ENCODE data around the gene ANKRD52.
A peak's percentile ranks its signal among the peaks of the same experiment; 100 is the strongest.

The ANKRD52 gene

GRCh38 chr12:56237552-56237951 lies 20.6 kb downstream of the ANKRD52 start:
- DNase-seq = no peak

DNA sequence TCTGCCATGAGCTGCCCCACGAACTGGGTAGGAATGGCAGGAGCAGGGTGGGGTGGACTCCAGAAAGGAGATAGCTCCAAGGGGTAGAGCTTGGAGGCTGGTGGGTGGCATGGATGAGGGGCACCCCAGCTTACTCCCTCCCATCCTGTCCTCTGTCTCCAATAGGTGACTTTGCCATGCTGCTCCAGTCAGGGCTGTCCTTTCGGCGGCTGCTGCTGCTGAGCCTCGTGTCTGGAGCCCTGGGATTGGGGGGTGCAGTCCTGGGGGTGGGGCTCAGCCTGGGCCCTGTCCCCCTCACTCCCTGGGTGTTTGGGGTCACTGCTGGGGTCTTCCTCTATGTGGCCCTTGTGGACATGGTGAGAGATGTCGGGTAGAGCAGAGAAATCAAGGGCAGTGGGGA lies 21.2 kb downstream of the ANKRD52 start:
- no peak for DNase-seq

DNA sequence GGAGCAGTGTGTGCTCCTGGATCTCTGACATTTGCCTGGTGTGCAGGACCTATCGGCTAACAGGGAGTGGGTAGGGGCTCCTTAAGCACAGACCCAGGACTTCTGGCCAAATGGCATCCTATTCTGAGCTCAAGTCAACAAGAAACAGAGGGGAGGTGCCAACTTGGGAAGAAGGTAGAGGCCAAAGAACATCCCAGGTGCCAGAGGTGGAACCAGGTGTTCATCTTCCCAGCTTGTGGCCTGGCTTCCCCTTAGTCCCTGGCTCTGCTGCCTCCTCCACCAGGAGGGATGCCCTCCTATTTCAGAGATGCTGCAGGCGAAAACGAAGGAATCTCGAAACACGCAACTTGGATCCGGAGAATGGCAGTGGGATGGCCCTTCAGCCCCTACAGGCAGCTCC lies 22.1 kb downstream of the ANKRD52 start:
- DNase-seq = no peak

DNA sequence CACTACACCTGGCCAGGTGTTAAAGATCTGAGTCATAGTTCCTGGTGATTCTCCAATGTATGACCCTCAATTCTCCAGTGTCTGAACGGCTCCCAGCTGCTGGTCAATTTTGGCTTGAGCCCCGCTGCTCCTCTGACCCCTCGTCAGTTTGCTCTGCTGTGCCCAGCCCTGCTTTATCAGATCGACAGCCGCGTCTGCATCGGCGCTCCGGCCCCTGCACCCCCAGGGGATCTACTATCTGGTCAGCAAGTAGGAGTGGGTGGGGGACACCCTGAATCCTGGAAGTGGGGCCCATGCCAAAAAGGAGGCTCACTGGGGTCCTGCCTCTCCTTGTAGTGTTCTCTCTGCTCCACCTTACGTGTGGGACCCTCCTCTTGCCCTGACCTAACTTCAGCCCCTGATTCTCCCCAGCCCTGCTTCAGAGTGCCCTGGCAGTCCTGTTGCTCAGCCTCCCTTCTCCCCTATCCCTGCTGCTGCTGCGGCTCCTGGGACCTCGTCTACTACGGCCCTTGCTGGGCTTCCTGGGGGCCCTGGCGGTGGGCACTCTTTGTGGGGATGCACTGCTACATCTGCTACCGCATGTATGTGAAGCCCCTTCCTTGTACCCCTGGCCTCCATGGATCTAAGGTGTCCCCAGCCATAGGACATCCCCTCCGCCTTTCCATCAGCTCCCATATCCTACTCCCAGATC lies 23.3 kb downstream of the ANKRD52 start:
- DNase-seq = no peak

- no peak for DNase-seq
Measured at GRCh38 chr12:56231184-56231582, 27.0 kb downstream of the ANKRD52 start.

GRCh38 chr12:56230432-56231183 lies 27.6 kb downstream of the ANKRD52 start:
- no peak for DNase-seq

DNA sequence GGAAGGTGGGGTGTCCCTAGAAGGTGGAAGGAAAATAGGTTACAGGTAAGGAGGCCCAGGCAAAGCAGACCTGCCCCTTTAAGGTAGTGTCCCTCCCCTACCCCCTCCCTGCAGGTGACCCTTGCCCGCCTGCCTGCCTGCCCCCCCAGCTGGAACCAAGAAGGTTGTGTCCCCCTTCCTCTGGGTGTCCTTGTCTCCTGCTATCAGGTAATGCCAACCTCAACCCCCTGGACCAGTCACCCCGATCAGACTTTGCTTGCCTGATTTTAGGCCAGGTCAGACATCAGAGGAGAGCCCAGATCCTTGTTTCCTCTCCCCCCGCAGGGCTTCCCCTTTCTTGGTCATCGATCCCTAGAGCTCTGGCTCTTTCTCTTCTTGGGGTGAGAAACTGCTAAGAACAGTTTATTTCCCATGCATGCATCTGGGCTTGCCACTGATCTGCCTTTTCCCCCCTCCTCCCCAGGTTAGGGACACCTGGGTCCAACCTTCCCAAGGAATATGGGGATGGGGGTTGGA lies 28.2 kb downstream of the ANKRD52 start, which contains the start of gene SLC39A5:
SLC39A5 (plus strand) TSS at position 136 of the 516 bp plus-strand sequence. CDS start 1,224 bp downstream, outside the sequence.
- DNase-seq = no peak

DNA sequence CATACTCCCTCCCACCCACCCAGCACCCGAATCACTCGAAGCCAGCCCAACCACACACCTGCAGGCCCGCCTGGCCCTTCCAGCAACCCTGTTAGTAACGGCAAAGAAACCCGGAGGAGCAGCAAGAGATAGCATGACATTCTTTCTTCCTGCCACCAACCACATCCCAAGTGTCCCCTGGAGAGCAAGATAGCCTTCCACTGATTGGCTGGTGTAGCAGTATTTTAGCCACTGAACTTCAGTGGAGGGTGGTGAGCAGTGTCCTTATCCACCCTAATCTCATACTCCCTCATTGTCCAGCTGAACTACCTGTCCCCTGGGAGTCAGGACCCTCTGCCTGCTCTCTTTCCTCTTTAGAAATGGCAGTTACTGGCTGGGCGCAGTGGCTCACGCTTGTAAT lies 29.1 kb downstream of the ANKRD52 start:
- no peak for DNase-seq

DNA sequence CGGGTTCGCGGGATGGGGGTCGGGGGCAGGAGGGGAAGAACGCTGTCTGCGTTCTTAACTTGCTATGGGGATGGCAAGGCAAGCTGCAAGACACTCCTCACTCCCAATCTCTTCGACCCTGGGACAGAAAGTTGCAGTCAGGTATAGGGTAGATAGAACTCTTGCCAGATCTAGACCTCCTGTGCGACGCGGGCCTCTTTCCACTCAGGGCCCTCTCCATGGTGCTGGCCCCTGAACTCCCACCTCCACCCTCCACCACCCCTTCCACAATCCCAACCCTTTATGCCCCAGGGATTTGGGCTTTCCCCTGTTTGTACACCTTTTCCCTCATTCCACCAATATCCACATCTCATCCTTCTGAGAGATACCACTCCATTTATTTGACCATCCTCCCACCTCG lies 33.2 kb downstream of the ANKRD52 start:
- no peak for DNase-seq

DNA sequence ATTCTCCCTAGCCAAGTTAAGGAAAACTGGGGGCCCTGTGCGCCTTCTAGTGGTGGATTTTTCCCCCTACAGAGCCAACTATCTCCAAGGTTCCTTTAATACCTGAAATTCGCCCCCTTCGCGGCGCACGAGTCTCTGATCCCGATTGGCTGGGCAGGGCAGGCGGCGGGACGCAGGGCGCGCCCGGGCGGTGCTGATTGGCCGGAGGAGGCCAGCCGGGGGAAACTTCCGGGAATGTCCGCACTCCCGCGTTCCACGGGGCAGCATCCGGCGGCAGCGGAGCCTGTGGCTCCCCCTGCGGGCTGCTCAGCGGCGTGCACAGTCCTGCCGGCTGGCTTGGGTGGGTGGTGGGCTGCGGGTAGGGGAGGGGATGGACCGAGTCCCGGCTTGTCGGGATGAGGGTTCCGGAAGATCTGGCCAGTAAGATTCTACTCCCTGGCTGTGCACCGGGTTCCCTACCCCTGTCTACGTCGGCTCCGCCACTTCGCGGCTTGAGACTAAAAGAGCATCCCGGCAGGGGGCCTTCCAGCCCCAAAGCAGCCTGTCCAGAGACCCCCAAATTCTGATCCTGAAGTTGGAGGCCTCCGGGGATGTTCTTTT lies 34.0 kb downstream of the ANKRD52 start, which contains the start of gene NABP2:
NABP2 (plus strand) TSS at position 241 of the 600 bp plus-strand sequence. CDS start 515 bp downstream, outside the sequence.
- peak; percentile 93 for DNase-seq

DNA sequence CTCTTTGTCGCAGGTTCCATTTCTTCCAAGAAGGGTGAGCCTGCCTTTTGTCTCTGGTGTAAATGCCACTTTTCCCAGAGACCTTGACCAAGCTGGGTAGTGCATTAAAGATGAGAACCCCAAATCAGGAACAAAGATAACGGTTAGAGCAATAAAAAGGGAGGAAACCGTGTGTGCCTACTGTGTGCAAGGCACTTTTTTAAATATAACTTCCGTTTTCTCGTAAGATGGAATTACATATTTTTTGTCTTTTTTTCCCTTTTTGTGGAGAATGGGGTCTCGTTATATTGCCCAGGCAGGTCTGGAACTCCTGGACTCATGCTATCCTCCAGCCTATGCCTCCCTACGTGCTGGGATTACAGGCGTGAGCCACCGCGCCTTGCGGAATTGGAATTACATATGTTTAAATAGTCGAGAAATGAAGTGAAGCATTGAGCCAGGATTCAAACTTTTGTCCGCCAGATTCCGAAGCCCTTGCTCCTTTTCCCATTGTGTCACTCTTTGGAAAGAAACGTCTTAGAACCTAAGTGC lies 34.5 kb downstream of the ANKRD52 start:
- no peak for DNase-seq

GRCh38 chr12:56222531-56222895 lies 35.7 kb downstream of the ANKRD52 start:
- DNase-seq = no peak

DNA sequence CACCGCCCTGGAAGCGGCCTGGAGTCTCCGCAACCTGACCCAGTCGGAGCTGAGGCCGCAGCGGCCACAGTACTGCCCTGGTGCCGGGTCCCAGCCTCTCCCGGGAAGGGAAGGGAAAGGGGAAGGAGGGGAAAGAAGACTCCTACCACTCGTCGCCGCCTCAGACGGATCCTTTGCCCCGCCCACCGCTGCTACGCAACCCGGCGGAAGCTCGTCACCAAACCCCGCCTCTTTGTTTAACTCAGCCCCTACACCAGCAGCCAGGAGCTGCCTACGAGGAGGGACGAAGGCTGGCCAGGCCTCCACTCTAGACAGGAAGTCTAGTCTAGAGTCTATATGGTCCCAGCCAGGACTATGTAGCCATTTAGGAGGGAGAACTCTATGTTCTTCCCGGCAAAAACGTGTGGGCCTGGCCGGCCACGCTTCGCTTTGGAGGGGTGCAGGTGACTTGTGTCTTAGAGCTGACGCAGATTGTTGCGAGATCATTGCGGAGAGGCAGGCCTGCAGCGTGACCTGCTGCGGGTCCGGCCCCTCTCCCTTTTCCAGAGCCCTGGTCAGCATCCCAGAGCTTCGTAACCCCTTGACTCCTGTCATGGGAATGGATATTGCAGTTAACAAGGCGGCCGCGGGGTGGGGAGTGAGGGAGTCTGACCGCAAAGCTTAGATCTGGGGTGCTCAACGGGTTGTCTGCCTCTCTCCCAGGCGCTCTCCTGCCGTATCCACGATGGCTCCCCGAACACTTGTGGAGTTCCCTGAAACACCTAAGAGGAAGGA lies 36.2 kb downstream of the ANKRD52 start, which contains the start of gene RNF41:
RNF41 (minus strand) TSS at position 166 of the 774 bp plus-strand sequence. CDS start 7,875 bp downstream, outside the sequence.
- peak; percentile 88 for DNase-seq

DNA sequence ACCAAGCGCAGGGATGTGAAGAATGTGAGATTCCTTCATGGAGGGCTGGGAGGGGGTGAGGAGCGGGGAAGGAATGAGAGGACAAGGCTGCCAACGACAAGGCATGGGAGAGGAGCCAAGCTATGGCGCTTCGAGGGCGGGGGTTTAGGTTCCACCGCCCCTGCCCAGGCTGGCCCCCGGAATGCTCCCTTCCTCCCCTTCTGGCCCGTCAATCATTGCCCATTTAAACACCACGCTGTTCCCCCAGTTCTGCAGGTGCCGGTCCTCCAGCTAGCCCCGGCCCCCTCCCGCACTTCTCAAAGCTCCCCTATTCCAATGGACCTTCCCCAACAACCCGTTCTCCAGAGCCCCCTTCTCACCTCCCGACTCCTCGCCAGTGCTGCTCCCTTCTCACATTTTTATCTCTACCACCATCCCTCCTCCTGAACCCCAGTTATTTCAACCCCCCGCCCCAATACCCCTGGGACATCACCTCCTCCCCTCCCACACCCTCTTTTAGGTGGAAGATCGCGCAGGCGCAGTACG lies 36.9 kb downstream of the ANKRD52 start:
- DNase-seq = no peak

GRCh38 chr12:56220611-56221231 lies 37.5 kb downstream of the ANKRD52 start:
- DNase-seq = no peak

GRCh38 chr12:56219840-56220239 lies 38.3 kb downstream of the ANKRD52 start:
- DNase-seq = no peak

DNA sequence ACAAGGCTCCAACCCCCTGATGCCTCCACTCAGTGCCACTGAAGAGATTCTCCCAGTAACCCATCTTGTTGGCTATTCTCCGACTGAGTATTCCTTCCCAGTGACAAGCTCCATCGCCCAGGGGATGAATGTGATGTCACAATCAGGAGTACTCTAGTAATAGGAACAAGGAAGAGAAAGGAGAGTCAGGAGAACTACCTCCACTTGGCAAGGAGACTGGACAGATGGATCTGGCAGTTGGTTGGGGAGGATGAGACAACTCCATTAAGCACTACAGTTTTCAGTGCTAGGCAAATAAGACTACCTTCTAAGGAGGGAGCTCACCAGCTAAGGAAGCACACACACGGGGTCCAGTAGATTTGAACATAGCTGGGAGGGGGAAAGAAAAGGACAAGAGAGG lies 41.7 kb downstream of the ANKRD52 start:
- no peak for DNase-seq

- DNase-seq = no peak
Measured at GRCh38 chr12:56213878-56214277, 44.3 kb downstream of the ANKRD52 start.

DNA sequence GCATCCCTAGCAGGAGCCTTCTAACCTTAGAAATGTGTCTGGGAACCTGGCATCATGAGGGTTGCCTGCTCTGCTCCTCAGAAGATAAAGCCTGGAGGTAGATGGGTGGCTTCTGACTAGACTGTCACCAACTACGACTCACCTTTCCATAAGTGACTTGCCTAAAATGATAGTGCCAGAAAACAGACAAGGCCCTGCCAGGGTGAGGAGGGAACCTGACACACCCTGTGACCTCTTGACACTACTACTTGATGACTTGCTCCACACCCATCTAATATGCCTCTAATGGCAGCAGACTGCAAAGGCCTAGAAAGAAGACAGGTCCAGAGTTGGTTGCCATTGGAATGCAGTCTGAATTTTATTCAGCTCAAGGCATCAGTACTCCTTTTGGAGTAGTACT lies 45.8 kb downstream of the ANKRD52 start:
- no peak for DNase-seq

- DNase-seq = no peak
Measured at GRCh38 chr12:56208006-56208405, 50.2 kb downstream of the ANKRD52 start.

DNA sequence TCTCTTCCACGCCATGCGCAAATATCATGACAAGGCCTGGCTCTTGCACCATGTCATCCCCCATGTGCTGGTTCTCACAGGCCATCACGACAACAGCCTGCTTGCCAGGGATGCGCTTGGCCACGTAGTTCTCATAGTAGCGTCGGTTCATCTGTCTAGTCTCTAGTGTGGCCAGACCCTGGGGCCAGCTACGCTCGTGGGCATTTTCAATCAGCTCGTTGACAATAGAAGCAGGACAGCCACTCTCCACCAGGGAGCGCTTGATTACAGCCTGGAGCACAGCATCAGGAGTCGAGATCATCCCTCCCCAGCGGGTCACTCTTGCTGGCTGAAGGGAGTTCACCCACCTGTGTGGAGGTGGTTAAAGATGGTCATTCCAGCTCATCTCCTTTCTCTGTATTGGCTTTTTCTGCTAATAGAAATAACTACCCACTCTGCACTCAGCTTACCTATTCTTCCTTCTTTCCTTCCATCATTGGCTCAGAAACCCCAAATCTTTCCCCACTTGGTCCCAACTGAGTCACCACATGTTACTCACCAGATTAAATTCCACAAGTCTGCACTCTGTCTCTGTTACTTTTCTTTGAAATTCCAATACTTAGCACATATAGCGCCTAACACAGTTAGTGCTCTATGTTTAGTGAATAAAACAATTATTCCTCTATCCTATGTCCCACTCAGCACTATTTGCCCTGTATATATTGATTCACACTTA lies 51.6 kb downstream of the ANKRD52 start:
- DNase-seq = peak; percentile 20

Data from stimulated activated CD4-positive, alpha-beta T cell treated with anti-CD3 and anti-CD28 coated beads, Interleukin-12 subunit alpha, Interleukin-12 subunit beta, amount 100 ng/mL, for 4 hours (primary cell).